HG03103 (cell line): ENCODE results near the gene EHD2.
"Not testable (repeated sequence)": the region's sequence is repeated elsewhere in the genome, so short reads cannot be mapped to it uniquely, and the experiment has no call there.

ENCODE experiments used
- ATAC-seq: cut with Tn5 transposase; IDR thresholded peaks from one replicate; pipeline ENCODE4 v1.9.1; 2021; ENCODE audit warnings: low read depth; ENCODE audit not compliant: unreplicated experiment

Gene EHD2

GRCh38 chr19:47745010-47745901 is 32.0 kb downstream of the EHD2 start, which contains the start of gene NOP53:
Gene NOP53, plus strand, starts transcription at chr19:47745546. Its CDS starts 14 bp downstream, at chr19:47745560.
- ATAC-seq = no peak

DNA sequence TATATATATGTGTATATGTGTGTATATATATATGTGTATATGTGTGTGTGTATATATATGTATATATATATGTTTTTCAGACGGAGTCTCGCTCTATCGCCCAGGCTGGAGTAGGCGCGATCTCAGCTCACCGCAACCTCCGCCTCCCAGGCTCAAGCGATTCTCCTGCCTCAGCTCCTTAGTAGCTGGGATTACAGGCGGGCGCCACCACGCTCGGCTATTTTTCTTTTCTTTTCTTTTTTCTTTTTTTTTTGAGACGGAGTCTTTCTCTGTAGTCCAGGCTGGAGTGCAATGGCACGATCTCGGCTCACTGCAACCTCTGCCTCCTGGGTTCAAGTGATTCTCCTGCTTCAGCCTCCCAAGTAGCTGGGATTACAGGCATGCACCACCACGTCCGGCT is 32.9 kb downstream of the EHD2 start:
- ATAC-seq = not testable (repeated sequence)

DNA sequence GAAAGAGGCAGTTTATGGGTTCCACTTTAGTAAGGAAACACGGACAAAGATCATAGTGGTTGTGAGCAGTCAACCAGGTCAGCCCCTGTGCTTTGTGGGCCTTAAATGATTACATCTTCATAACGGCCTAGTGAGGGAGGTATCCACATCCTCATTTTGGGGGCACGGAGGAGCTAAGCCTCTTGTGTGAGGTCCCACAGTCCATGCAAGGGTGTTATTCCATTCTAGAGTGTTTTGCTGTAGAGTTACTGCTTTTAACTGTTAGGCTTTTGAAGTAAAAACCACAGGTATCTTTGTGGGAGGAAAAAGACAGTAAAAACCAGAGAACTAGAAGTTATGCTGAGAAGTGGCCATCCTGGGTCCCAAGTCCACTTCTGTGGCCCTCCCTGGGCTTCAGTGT is 36.1 kb downstream of the EHD2 start:
- ATAC-seq = no peak

DNA sequence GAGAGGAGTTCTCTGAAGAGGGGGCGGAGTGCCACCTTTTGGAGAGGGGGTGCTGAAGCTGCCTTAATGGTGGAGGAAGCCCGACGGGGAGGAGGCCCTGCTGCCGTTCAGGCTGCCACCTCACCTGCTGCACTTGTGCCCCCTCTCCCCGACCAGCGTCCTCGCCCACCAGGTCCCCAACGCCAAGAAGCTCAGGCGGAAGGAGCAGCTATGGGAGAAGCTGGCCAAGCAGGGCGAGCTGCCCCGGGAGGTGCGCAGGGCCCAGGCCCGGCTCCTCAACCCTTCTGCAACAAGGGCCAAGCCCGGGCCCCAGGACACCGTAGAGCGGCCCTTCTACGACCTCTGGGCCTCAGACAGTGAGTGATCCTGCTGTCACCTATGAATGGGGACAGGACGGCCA is 37.5 kb downstream of the EHD2 start:
- ATAC-seq = no peak

- ATAC-seq = no peak
Observed at GRCh38 chr19:47752440-47753211, 39.4 kb downstream of the EHD2 start.

DNA sequence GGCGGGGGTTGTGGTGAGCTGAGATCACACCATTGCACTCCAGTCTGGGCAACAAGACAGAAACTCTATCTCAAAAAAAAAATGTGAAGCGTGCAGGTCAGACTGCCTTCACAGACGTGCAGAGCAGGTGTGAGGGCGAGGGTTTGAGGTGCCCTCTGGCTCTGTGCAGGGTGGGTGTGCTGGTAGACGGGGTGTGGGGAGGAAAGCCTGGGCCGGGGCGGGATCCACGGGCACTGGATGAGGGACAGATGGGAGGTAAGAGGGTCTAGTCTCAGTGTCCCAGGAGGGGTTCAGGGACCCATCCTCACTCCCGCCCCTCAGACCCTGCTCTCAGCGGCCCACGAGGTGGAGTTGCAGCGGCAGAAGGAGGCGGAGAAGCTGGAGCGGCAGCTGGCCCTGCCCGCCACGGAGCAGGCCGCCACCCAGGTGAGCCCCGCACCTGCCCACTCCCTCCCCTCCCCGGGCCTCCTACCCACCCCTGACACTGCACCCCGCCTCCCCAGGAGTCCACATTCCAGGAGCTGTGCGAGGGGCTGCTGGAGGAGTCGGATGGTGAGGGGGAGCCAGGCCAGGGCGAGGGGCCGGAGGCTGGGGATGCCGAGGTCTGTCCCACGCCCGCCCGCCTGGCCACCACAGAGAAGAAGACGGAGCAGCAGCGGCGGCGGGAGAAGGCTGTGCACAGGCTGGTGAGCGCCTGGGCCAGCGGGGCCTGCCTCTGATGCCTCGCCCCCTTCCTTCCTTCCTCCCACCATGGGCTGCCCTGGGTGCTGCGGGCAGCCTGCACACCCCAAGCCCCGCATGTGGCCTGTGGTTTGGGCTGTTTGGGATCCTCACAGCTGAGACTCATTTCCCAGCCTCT is 41.2 kb downstream of the EHD2 start:
- no peak for ATAC-seq

GRCh38 chr19:47755065-47755761 is 42.0 kb downstream of the EHD2 start:
- ATAC-seq = no peak

- ATAC-seq = no peak
Observed at GRCh38 chr19:47755762-47756626, 42.8 kb downstream of the EHD2 start.

GRCh38 chr19:47756627-47756929 is 43.4 kb downstream of the EHD2 start:
- ATAC-seq = no peak

DNA sequence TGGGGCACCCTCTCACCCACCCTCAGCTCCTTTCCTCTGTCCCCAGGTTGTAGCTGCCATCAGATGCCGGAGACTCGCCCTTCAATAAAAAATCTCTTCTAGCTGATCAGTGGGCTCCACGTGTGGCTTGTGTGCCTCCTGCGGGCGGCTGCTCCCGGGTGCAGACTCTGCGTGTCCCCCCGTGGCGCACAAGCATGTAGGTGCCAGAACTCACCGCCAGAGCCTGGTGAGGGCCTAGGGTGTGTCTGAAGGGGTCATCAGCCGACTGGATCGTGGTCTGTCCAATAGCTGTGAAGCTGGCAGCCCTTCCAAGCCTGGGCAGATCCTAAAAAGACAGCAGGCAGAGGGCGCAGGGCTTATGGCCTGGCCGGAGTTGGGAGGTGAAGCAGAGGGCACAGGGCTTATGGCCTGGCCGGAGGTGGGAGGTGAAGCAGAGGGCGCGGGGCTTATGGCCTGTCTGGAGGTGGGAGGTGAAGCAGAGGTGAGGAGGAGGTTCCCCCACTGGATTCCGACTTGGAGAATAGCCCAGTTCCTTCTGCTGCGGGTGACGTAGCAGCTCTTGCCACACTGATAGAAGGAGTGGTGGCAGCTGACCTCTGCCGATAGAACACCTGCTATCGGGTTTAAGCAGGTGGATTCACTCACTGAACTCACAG is 43.9 kb downstream of the EHD2 start:
- ATAC-seq = no peak

DNA sequence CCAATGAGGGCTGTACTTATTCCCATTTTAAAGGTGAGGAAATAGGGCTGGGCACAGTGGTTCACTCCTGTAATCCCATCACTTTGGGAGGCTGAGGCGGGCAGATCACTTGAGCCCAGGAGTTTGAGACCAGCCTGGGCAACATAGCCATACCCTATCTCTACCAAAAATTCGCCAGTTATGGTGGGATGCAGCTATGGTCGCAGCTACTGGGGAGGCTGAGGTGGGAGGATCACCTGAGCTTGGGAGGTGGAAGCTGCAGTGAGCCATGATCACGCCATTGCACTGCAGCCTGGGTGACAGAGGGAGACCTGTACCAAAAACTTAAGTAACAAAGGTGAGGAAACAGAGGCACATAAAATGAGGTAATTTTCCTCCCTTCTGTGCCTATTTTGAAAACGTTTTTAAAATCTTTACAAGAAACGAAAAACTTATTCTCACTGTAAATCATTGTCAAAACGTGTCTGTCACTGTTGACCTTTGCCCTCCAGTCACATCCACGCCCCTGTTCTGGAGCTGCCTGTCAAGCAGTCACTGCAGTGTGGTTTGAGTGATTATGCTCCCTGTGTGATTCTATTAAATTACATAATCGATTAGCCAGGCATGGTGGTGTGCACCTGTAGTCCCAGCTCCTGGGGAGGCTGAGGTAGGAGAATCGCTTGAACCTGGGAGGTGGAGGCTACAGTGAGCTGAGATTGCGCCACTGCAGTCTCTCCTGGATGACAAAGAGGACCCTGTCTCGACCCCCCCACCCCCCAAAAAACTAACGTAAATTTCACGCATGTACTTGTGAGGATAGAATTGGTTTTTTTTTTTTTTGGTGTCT is 44.6 kb downstream of the EHD2 start:
- ATAC-seq = no peak

GRCh38 chr19:47758443-47758804 is 45.2 kb downstream of the EHD2 start:
- no peak for ATAC-seq

DNA sequence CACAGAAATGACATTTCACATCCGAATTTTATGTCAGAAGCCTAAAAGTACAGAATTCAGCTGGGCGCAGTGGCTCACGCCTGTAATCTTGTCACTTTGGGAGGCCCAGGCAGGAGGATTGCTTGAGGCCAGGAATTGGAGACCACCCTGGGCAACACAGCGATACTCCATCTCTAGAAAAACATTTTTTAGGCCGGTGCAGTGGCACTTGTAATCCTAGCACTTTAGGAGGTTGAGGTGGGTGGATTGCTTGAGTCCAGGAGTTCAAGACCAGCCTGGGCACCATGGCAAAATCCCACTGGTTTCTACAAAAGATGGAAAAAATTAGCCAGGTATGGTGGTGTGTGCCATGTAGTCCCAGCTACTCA is 47.4 kb downstream of the EHD2 start:
- no peak for ATAC-seq

DNA sequence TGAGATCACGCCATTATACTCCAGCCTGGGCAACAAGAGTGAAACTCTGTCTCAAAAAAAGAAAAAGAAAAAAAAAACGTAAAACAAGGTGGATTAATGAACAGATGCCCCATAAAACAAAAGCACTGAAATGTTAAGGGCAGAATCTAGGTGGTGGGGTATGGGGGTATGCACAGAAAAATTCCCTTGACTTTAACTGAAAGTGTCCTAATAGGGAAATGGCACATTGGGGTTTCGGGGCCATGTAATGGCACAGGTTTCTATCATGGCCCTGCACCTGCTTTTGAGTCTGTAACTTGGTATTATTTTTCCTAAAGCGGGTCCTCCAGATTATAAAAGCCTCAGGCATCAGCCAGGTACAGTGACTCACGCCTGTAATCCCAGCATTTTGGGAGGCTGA is 48.3 kb downstream of the EHD2 start:
- ATAC-seq = no peak

- no peak for ATAC-seq
Observed at GRCh38 chr19:47762151-47762550, 48.9 kb downstream of the EHD2 start.

- ATAC-seq = no peak
Observed at GRCh38 chr19:47762615-47763308, 49.5 kb downstream of the EHD2 start.

GRCh38 chr19:47764705-47765104 is 51.5 kb downstream of the EHD2 start:
- ATAC-seq = not testable (repeated sequence)
